SK-N-SH treated with all-trans-retinoic acid at 6 μM for 48 hours (cell line): ENCODE results near the gene DCK.

Source experiments
- ATAC-seq: fragments of 200-7000 bp; cut with Tn5 transposase; 3 replicates; pipeline ENCODE4 v1.9.1; 2020; ENCODE audit warnings: mild to moderate bottlenecking, moderate library complexity
- ARNTL ChIP-seq: fragments of 450-650 bp; formaldehyde crosslinking; IDR thresholded peaks from 2 replicates; pipeline ENCODE4 v1.5.0; 2020; ENCODE audit warnings: low read depth, mild to moderate bottlenecking, moderate library complexity, borderline replicate concordance
- BACH2 ChIP-seq: fragments of 250-450 bp; sonication (Bioruptor Pico); IDR thresholded peaks from 2 replicates; pipeline ENCODE4 v1.9.0; 2021; ENCODE audit warnings: mild to moderate bottlenecking, borderline replicate concordance
- CREB5 ChIP-seq: fragments of 250-450 bp; sonication (Bioruptor Pico); IDR thresholded peaks from 2 replicates; pipeline ENCODE4 v1.5.1; 2020; ENCODE audit warnings: low read depth, mild to moderate bottlenecking, moderate library complexity
- CSDC2 ChIP-seq: fragments of 250-450 bp; sonication (Bioruptor Pico); IDR thresholded peaks from 2 replicates; pipeline ENCODE4 v1.5.0; 2020; ENCODE audit warnings: mild to moderate bottlenecking, moderate library complexity
- ESRRG ChIP-seq: fragments of 250-450 bp; sonication (Bioruptor Pico); IDR thresholded peaks from 2 replicates; pipeline ENCODE4 v1.6.1; 2021; ENCODE audit warnings: mild to moderate bottlenecking
- GLIS3 ChIP-seq: fragments of 250-450 bp; sonication (Bioruptor Pico); IDR thresholded peaks from 2 replicates; pipeline ENCODE4 v1.5.0; 2020; ENCODE audit warnings: mild to moderate bottlenecking, moderate library complexity
- ISL1 ChIP-seq: fragments of 250-450 bp; sonication (Bioruptor Pico); IDR thresholded peaks from 2 replicates; pipeline ENCODE4 v2.1.2; 2022; ENCODE audit warnings: mild to moderate bottlenecking, moderate library complexity
- PATZ1 ChIP-seq: fragments of 250-450 bp; sonication (Bioruptor Pico); IDR thresholded peaks from 2 replicates; pipeline ENCODE4 v1.8.0; 2020; ENCODE audit warnings: mild to moderate bottlenecking, moderate library complexity, borderline replicate concordance
- POU6F1 ChIP-seq: fragments of 250-450 bp; sonication (Bioruptor Pico); IDR thresholded peaks from 2 replicates; pipeline ENCODE4 v1.8.0; 2021; ENCODE audit warnings: low read depth, mild to moderate bottlenecking, moderate library complexity, borderline replicate concordance
- PPARA ChIP-seq: fragments of 250-450 bp; sonication (Bioruptor Pico); IDR thresholded peaks from 2 replicates; pipeline ENCODE4 v1.5.0; 2020; ENCODE audit warnings: mild to moderate bottlenecking, borderline replicate concordance
- RARB ChIP-seq: fragments of 250-450 bp; sonication (Bioruptor Pico); IDR thresholded peaks from 2 replicates; pipeline ENCODE4 v1.8.0; 2021; ENCODE audit warnings: mild to moderate bottlenecking, moderate library complexity
- SNAI2 ChIP-seq: fragments of 250-450 bp; sonication (Bioruptor Pico); IDR thresholded peaks from 2 replicates; pipeline ENCODE4 v1.5.0; 2020; ENCODE audit warnings: mild to moderate bottlenecking, moderate library complexity
- TCF4 ChIP-seq: fragments of 250-450 bp; sonication (Bioruptor Pico); IDR thresholded peaks from 2 replicates; pipeline ENCODE4 v1.8.0; 2021; ENCODE audit warnings: mild to moderate bottlenecking, moderate library complexity, borderline replicate concordance
- TOX ChIP-seq: fragments of 250-450 bp; sonication (Bioruptor Pico); IDR thresholded peaks from 2 replicates; pipeline ENCODE4 v1.8.0; 2021; ENCODE audit warnings: mild to moderate bottlenecking, moderate library complexity, borderline replicate concordance
- TSHZ2 ChIP-seq: fragments of 250-450 bp; sonication (Bioruptor Pico); IDR thresholded peaks from 2 replicates; pipeline ENCODE4 v1.5.0; 2020; ENCODE audit warnings: mild to moderate bottlenecking, moderate library complexity
- ZC3H10 ChIP-seq: fragments of 250-450 bp; sonication (Bioruptor Pico); IDR thresholded peaks from 2 replicates; pipeline ENCODE4 v1.5.1; 2021; ENCODE audit warnings: mild to moderate bottlenecking, moderate library complexity
- ZFP3 ChIP-seq: fragments of 250-450 bp; sonication (Bioruptor Pico); IDR thresholded peaks from 2 replicates; pipeline ENCODE4 v1.5.0; 2020; ENCODE audit warnings: mild to moderate bottlenecking, moderate library complexity
- ZFP30 ChIP-seq: fragments of 450-650 bp; formaldehyde crosslinking; IDR thresholded peaks from 2 replicates; pipeline ENCODE4 v1.5.0; 2022; ENCODE audit warnings: mild to moderate bottlenecking, moderate library complexity
- ZNF565 ChIP-seq: fragments of 450-650 bp; formaldehyde crosslinking; conservative IDR thresholded peaks from 2 replicates; pipeline ENCODE4 v1.5.0; 2020; ENCODE audit warnings: low read depth, mild to moderate bottlenecking, moderate library complexity
- ZNF70 ChIP-seq: fragments of 450-650 bp; formaldehyde crosslinking; IDR thresholded peaks from 2 replicates; pipeline ENCODE4 v1.5.0; 2020; ENCODE audit warnings: mild to moderate bottlenecking, moderate library complexity
- ZNF8 ChIP-seq: fragments of 450-650 bp; formaldehyde crosslinking; IDR thresholded peaks from 2 replicates; pipeline ENCODE4 v1.5.0; 2020; ENCODE audit warnings: mild to moderate bottlenecking, moderate library complexity

DCK gene

GRCh38 chr4:70969076-70969475 is 24.4 kb upstream of the DCK start:
- ATAC-seq: peak; percentile 33; the same call in 1 of the 3 replicates
- TF ChIP-seq SNAI2 (no peak), TCF4 (CRISPR knock-in tag) (no peak), ZNF565 (CRISPR knock-in tag) (no peak), ZFP3 (CRISPR knock-in tag) (no peak), CREB5 (CRISPR knock-in tag) (no peak), PPARA (no peak), RARB (CRISPR knock-in tag) (no peak), ESRRG (CRISPR knock-in tag) (no peak), ARNTL (CRISPR knock-in tag) (no peak), ISL1 (CRISPR knock-in tag) (no peak), ZNF8 (CRISPR knock-in tag) (no peak), POU6F1 (CRISPR knock-in tag) (no peak), ZFP30 (CRISPR knock-in tag) (no peak), ZC3H10 (CRISPR knock-in tag) (no peak), ZNF70 (no peak)
- TF ChIP-seq, all 23 proteins: peak for 0

GRCh38 chr4:70976252-70976651 is 17.2 kb upstream of the DCK start:
- no peak for ATAC-seq
- no peak for TF ChIP-seq ZC3H10 (CRISPR knock-in tag)

GRCh38 chr4:70979445-70980008 is 13.9 kb upstream of the DCK start:
- peak; percentile 93 for ATAC-seq
- TF ChIP-seq ZC3H10 (CRISPR knock-in tag) (0 out of 2 replicates have a peak, but pooled peaks have one; percentile 27), ISL1 (CRISPR knock-in tag) (no peak), TOX (CRISPR knock-in tag) (0 out of 2 replicates have a peak, but pooled peaks have one; percentile 24), POU6F1 (CRISPR knock-in tag) (no peak), CSDC2 (CRISPR knock-in tag) (no peak)
- TF ChIP-seq, all 23 proteins: peak for 2

GRCh38 chr4:70980196-70980595 is 13.3 kb upstream of the DCK start:
- ATAC-seq: 0 out of 3 replicates have a peak, but pooled peaks have one; percentile 18
- TF ChIP-seq TOX (CRISPR knock-in tag): no peak
- no peak for TF ChIP-seq BACH2 (CRISPR knock-in tag)
- TF ChIP-seq ARNTL (CRISPR knock-in tag): no peak
- no peak for TF ChIP-seq ZFP3 (CRISPR knock-in tag)
- no peak for TF ChIP-seq ZFP30 (CRISPR knock-in tag)
- no peak for TF ChIP-seq RARB (CRISPR knock-in tag)
- TF ChIP-seq ZNF70: no peak
- no peak for TF ChIP-seq POU6F1 (CRISPR knock-in tag)
- TF ChIP-seq GLIS3 (CRISPR knock-in tag): no peak
- TF ChIP-seq PPARA: no peak
- no peak for TF ChIP-seq CREB5 (CRISPR knock-in tag)
- no peak for TF ChIP-seq ZC3H10 (CRISPR knock-in tag)
- TF ChIP-seq PATZ1 (CRISPR knock-in tag): no peak
- no peak for TF ChIP-seq TSHZ2
- TF ChIP-seq CSDC2 (CRISPR knock-in tag): no peak
